GM12878 (cell line): Measurements from ENCODE around the gene ZBTB32. TPM values are rescaled to one million over a fixed set of nuclear protein-coding genes. Genes with fewer than 3 reads are reported as not detected.

Source experiments
- ATAC-seq: fragments of 200-7000 bp; cut with Tn5 transposase; 3 replicates; pipeline ENCODE4 v1.9.1; 2020; ENCODE audit warnings: mild to moderate bottlenecking, moderate library complexity
- BruUV-seq: library from RNA; stranded (reverse); fragments of 400-500 nt; replicated peaks from 2 replicates; lab custom pipeline; 2021; lab: Mats Ljungman, UMichigan
- CTCF ChIA-PET: fragments of 300-600 bp; sonication (Branson Sonifier 250); formaldehyde crosslinking; extraction: SDS; loops from one replicate; lab custom pipeline; 2021; ENCODE audit warnings: inconsistent platforms; lab: Yijun Ruan, JAX
- POLR2A ChIA-PET: fragments of 350-600 bp; formaldehyde crosslinking; extraction: SDS; loops from one replicate; lab custom pipeline; 2021; ENCODE audit warnings: inconsistent platforms; lab: Charles Lee
- RAD21 ChIA-PET: fragments of 300-600 bp; sonication (Branson Sonifier 250); formaldehyde crosslinking; loops from one replicate; lab custom pipeline; 2023; ENCODE audit warnings: antibody characterized with exemption; ENCODE audit not compliant: unreplicated experiment; lab: Charles Lee
- SMC1A ChIA-PET: fragments of 300-600 bp; sonication (Branson Sonifier 250); formaldehyde crosslinking; loops from one replicate; lab custom pipeline; 2023; ENCODE audit not compliant: unreplicated experiment, uncharacterized antibody; lab: Charles Lee
- DNase-seq: peaks from one replicate; pipeline ENCODE4 v3.0.0-alpha.2; 2011; ENCODE audit warnings: low read depth, low spot score
- FAIRE-seq: peaks from 3 replicates; lab custom pipeline; 2011; peaks lifted over from hg19 to GRCh38; lab: Jason Lieb, UNC
- H2AFZ ChIP-seq: 2 replicates; pipeline ENCODE4 v1.6.0; 2011; ENCODE audit warnings: low read depth, low read length, control low read depth; ENCODE audit not compliant: control insufficient read depth
- H3K27ac ChIP-seq: 2 replicates; pipeline ENCODE4 v1.5.1; 2011; ENCODE audit warnings: control low read depth; ENCODE audit not compliant: control insufficient read depth, insufficient read depth
- H3K27me3 ChIP-seq, 2 experiments: replicated peaks in 1 of 2; 2 replicates each; pipeline versions ENCODE4 v1.6.0 to v1.6.1; 2011; ENCODE audit warnings: low read length in 1 of 2; ENCODE audit not compliant: control insufficient read depth in 2 of 2, insufficient read depth in 2 of 2
- H3K36me3 ChIP-seq, 2 experiments: 2 replicates each; pipeline ENCODE4 v1.5.1; 2011; ENCODE audit warnings: low read length in 1 of 2; ENCODE audit not compliant: control insufficient read depth in 2 of 2, insufficient read depth in 2 of 2
- H3K4me1 ChIP-seq: 2 replicates; pipeline ENCODE4 v1.6.1; 2011; ENCODE audit warnings: mild to moderate bottlenecking, low read length, moderate library complexity, mixed read lengths; ENCODE audit not compliant: control insufficient read depth, insufficient read depth
- H3K4me2 ChIP-seq: 2 replicates; pipeline ENCODE4 v1.6.0; 2011; ENCODE audit warnings: control low read depth; ENCODE audit not compliant: control insufficient read depth, insufficient read depth
- H3K4me3 ChIP-seq: fragments of 200-600 bp; sonication (generic); 2 replicates; pipeline ENCODE4 v1.5.1; 2016
- H3K79me2 ChIP-seq: 2 replicates; pipeline ENCODE4 v1.6.0; 2011; ENCODE audit warnings: low read length; ENCODE audit not compliant: control insufficient read depth, insufficient read depth
- H3K9ac ChIP-seq: 2 replicates; pipeline ENCODE4 v1.8.0; 2011; ENCODE audit warnings: low read length, control low read depth, mixed read lengths; ENCODE audit not compliant: control insufficient read depth, insufficient read depth
- H3K9me3 ChIP-seq: replicated peaks from 3 replicates; pipeline ENCODE4 v1.5.1; 2011; ENCODE audit warnings: mild to moderate bottlenecking, low read length; ENCODE audit not compliant: control insufficient read depth, insufficient read depth
- H4K20me1 ChIP-seq: 2 replicates; pipeline ENCODE4 v1.6.0; 2011; ENCODE audit not compliant: control insufficient read depth, insufficient read depth
- CREM ChIP-seq: IDR thresholded peaks from 2 replicates; pipeline ENCODE4 v1.6.1; 2014; ENCODE audit warnings: antibody characterized with exemption, low read depth
- E2F4 ChIP-seq: IDR thresholded peaks from 2 replicates; pipeline ENCODE4 v1.6.1; 2012; ENCODE audit warnings: low read depth, low read length, improper control_type of control experiment
- IRF5 ChIP-seq: fragments of 450-650 bp; IDR thresholded peaks from 2 replicates; pipeline ENCODE4 v1.6.1; 2017; ENCODE audit warnings: borderline replicate concordance
- NBN ChIP-seq: fragments of 450-650 bp; IDR thresholded peaks from 2 replicates; pipeline ENCODE4 v1.6.1; 2016
- POLR2A ChIP-seq: IDR thresholded peaks from 2 replicates; pipeline ENCODE4 v1.6.1; 2011; ENCODE audit warnings: low read depth, mild to moderate bottlenecking, low read length
- RELA ChIP-seq: fragments of 450-650 bp; IDR thresholded peaks from 2 replicates; pipeline ENCODE4 v1.8.0; 2014; ENCODE audit warnings: borderline replicate concordance; ENCODE audit not compliant: partially characterized antibody
- REST ChIP-seq: IDR thresholded peaks from 2 replicates; pipeline ENCODE4 v1.6.1; 2012; ENCODE audit warnings: mild to moderate bottlenecking, low read depth, low read length
- WGBS: methylation state at CpG from one replicate; pipeline ENCODE4 v1.1.6; 2016; ENCODE audit warnings: low lambda C conversion rate; ENCODE audit not compliant: insufficient replicate concordance, insufficient coverage; ENCODE audit errors: missing lambda C conversion rate; 5-methylcytosine and 5-hydroxymethylcytosine counted together
- in situ Hi-C: fragments of 300-500 bp; cut with MboI; formaldehyde crosslinking; loops from 9 replicates; pipeline ENCODE4 v1.14.3; 2018; ENCODE audit warnings: mixed read lengths
- intact Hi-C: fragments of 100-400 bp; cut with micrococcal nuclease; formaldehyde crosslinking; loops from one replicate; pipeline ENCODE4 v1.14.2; 2022; ENCODE audit not compliant: unreplicated experiment
- polyA plus RNA-seq, 11 experiments: library from polyadenylated mRNA; depleted of rRNA in 4 of 11; unstranded in 6 of 11; stranded (reverse) in 5 of 11; fragments of >200 nt; fragmentation: Nextera tagmentation in 4 of 11; fragmentation: Illumina TruSeq in 1 of 11; extraction: Ambion mirVana in 4 of 11; extraction: Trizol in 1 of 11; gene quantifications; 1 replicate in 1 of 11; 2 replicates in 10 of 11; pipeline versions ENCODE4 v1.2.1 to v1.2.3, GENCODE V29; 2011 to 2016; ENCODE audit warnings: inconsistent platforms in 2 of 11, missing spikeins in 2 of 11, low read depth in 1 of 11
- total RNA-seq, 4 experiments: library from RNA; depleted of rRNA in 3 of 4; stranded (reverse); fragments of >200 nt in 3 of 4; fragmentation: Illumina TruSeq in 1 of 4; extraction: Trizol in 1 of 4; gene quantifications; 2 replicates each; pipeline versions ENCODE4 v1.2.1 to v1.2.3, GENCODE V29; 2013 to 2021

The ZBTB32 gene
- total and polyA plus RNA-seq, 10 of the 15 experiments (the other 5 are each of a cell fraction or from before 2014, with no cell fraction given) = 1.0 to 46.7 (median 16.0) TPM

- H3K9ac ChIP-seq = no peak overlapping the region
- ATAC-seq (no peak), FAIRE-seq (no peak), DNase-seq (no peak)
- 100% methylated on average over 2 of the region's 2 CpGs for WGBS
- H3K4me2 ChIP-seq = no peak overlapping the region; the same call in 1 of the 2 replicates
- H2AFZ ChIP-seq = no peak overlapping the region
- no peaks in the 10 kb centered on the region for H3K27me3 ChIP-seq
- CTCF ChIA-PET = no interaction called here
- H3K79me2 ChIP-seq = peaks cover 11% of the 10 kb centered on the region
- peaks cover 1 to 11% of the 10 kb centered on the region in 2 experiments; a peak in 2 of 4 replicates for H3K36me3 ChIP-seq
- H4K20me1 ChIP-seq = no peaks in the 10 kb centered on the region
- POLR2A ChIA-PET = interaction anchor here (1.1 kb wide), 2 partner anchors 9 to 12 kb away, joined by 3 read pairs; partner anchors contain the start of gene LIN37
- intact Hi-C loops (loop anchor here (2.0 kb wide), 1 partner anchor 15 kb away; the partner anchor contains the start of genes PSENEN and U2AF1L4), in situ Hi-C loops (no loop called here)
- peaks cover 15% of the 10 kb centered on the region for H3K4me1 ChIP-seq
- H3K9me3 ChIP-seq = no peaks in the 10 kb centered on the region
- no TSS peak for BruUV-seq
- H3K27ac ChIP-seq = no peak overlapping the region
- 0 out of 2 replicates have a peak overlapping the region, but pooled peaks have one; percentile 28 for H3K4me3 ChIP-seq
- RAD21 ChIA-PET = no interaction called here
- SMC1A ChIA-PET = interaction anchor here (0.5 kb wide), 1 partner anchor 134 kb away, joined by 3 read pairs; no protein-coding TSS in a partner anchor
- TF ChIP-seq CREM (no peak), E2F4 (no peak), IRF5 (no peak), REST (no peak), NBN (no peak), RELA (no peak), POLR2A (no peak)
Observed at GRCh38 chr19:35759697-35760096, 55.3 kb downstream of the ZBTB32 start.
